HG03558 (cell line): ENCODE results near the gene SOCS3.
"Not testable (repeated sequence)": the region's sequence is repeated elsewhere in the genome, so short reads cannot be mapped to it uniquely, and the experiment has no call there.

Source experiments
- ATAC-seq: cut with Tn5 transposase; IDR thresholded peaks from one replicate; pipeline ENCODE4 v1.9.1; 2021; ENCODE audit warnings: moderate number of reproducible peaks; ENCODE audit not compliant: unreplicated experiment; ENCODE audit errors: extremely low read depth

The SOCS3 gene

DNA sequence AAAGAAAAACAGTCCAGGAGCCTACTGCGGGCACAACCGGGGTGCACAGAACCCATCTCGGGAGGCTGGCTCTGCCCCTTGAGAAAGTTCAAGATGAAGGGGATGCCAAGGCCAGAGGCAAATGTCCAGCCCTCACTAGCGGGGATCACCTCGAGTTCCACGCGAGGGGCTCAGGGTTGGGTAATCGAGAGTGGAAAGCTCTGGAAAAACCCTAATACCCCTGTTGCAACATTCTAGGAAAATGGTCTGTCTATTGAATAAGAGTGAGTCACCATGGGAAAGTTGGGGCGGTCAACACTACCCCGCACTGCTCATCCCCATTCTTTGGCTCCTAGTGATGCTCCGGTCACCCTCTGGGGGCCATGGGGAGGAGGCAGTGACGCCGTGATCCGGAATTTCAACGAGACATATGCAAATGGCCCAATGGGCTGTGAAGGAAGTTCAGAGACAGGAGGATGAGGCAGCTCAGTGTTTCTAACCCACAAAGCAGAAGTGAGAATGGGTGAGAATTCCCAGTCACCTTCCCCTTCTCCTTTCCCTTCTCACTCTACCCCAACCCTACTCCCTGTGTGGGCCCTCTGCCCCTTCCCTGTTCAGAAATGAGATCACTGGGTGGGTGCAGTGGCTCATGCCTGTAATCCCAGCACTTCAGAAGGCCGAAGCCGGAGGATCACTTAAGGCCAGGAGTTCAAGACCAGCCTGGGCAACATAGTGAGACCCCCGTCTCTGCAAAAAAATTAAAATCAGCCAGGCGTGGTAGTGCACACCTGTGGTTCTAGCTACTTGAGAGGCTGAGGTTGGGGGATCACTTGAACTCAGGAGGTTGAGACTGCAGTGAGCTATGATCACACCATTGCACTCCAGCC, 22.4 kb downstream of the SOCS3 start:
- ATAC-seq = peak; percentile 43

DNA sequence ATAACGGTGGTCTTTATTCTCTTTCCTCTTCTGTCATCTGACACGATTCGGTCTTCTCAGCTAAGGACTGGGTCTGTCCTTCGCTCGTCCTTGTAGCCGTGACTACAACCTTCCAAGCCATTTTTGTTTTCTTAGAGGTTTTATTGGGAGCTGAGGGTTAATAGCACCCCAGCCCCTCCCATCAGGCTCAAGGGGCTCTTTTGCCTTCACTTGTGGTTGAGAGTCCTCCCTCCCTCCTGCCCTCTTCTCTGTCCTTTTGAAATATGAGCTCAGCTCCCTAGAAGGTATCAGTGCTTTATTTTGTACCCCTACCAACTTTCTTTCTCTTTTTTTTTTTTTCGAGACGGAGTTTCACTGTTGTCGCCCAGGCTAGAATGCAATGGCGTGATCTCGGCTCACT, 24.7 kb downstream of the SOCS3 start:
- no peak for ATAC-seq

DNA sequence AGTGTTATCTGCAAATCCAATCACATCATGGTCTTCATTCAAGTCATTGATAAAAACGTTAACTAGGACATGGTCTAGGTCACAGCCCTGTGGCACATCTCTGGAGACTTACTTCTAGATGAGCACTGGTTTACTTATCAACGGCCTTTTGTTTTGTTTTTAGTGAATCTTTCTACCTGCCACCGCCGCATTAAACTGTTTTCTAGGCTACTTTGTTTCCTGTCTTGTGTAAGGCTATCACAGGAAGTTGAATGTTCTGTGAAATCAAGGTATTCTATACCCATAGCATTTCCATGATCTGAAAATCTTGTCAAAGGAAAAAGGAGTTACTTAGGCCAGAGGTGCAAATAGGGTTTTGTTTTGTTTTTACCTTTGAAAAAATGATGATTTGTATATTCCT, 26.9 kb downstream of the SOCS3 start:
- ATAC-seq = no peak

DNA sequence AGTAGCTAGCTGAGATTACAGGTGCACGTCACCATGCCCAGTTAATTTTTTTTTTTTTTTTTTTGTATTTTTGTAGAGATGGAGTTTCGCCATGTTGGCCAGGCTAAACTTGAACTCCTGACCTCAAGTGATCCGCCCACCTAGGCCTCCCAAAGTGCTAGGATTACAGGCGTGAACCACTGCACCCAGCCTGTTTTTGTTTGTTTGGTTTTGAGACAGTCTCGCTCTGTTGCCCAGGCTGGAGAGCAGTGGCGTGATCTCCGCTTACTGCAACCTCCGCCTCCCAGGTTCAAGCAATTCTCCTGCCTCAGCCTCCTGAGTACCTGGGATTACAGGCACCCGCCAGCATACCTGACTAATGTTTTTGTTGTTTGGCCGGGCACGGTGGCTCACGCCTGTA, 28.5 kb downstream of the SOCS3 start:
- ATAC-seq = not testable (repeated sequence)

DNA sequence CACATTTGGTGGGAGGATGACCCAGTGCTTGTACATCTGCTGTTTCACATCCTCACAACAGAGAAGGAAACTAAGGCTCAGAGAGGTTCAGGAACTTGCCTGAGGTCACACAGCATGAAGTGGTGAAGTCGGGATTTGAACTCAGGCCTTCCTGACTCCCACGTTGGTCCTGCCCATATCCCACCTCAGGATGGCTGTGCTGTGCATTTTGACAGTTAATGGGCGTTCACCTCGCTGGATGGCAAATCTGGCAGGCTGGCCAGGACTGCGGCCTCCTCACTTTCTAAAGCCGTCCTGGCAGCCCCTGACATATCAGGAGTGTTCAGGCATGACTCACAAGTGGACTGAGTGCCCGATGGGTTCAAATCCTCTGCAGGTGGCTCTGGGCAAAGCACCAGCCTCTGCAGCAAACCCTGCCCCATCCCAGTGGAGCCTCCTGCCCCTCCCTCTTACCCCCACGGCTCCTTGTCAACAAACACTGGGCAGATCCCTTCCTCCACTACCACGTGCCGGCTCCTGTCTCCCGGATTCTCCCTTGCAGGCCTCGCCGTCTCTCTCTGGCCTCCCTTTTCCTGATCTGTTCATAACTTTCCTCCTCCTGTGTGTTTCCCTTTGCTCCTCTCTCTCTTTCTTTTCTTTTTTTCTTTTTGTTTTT, 29.2 kb downstream of the SOCS3 start:
- ATAC-seq = no peak

DNA sequence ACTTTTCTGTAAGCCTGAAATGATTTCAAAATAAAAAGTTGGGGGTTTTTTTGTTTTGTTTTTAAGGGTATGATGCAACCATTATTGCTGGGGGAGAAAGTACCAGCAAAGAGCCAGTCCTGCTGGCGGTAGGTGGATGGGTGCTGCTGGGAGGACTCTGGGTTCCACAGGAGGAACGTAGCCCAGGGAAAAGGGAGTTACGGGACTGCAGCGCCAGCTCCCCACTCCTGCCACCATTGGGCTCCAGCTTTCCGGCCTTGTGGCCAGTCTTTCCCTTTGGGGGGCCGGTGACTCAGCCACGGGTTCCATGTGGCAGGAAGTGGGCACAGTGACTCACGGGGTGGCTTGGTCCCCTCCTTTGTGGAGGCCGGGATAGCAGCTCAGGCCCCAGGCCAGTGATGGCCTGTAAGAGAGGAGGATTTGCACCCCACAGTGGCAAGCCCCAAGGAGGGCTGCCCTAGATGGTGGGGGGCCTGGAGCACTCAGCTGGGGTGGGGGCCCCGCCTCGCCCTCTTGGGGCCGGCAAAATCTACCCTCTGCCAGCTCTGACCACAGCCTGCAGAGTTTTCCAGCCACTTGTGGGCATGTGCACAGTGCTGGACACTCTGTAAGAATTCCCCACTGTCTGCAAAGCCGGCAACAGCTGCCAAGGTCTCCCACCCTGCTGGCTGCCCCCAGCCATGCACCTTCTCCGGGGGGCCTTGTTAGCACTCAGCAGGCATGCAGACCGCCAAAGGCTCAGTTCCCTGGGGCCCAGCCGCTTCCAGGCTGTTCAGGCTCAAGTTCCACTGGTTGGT, 30.4 kb downstream of the SOCS3 start:
- ATAC-seq = no peak

DNA sequence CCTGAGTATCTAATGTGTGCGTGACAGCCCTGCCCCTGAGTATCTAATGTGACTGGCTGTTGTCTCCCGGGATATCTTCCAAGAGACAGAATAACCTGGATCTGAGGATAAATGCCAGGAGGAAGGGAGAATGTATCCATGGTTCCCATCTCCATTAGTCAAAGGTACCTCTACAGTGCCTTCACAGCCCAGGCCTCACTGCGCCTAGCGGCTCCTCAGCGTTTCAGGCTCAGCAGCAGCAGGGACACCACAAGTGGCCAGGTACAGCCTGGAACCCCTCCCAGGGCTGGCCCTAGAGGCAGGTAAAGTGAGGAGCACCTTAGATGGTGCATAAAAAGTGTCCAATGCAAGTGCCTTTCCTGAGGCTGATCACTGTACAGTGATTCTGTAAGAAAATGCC, 32.0 kb downstream of the SOCS3 start:
- ATAC-seq = no peak

DNA sequence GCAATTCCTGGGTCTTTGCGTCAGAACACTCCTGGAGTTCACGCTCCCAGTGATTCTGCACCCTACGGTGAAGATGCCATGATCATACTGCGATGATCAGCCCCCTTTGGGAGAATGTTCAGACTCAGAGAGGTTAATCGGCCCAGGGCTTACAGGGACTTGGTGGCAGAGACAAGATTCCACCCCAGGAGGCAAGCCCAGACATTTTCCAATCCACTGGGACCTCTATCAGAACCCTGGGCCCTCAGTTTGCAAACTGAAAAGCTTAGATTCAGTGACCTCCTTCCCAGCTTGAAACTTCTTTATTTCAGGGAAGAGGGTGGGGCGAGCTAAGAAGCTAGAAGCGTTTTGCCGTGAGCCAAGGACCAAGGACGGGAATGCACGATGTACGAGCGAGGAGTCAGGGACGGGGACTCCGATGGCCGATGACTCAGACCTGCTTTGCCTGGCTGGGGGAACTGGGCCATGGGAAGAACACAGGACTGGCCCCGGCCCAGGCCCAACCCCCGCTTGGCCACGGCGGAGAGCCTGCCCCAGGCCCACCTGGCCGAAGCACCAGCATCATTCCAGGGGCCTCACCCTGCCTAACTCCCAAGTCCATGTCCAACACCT, 34.7 kb downstream of the SOCS3 start:
- no peak for ATAC-seq

DNA sequence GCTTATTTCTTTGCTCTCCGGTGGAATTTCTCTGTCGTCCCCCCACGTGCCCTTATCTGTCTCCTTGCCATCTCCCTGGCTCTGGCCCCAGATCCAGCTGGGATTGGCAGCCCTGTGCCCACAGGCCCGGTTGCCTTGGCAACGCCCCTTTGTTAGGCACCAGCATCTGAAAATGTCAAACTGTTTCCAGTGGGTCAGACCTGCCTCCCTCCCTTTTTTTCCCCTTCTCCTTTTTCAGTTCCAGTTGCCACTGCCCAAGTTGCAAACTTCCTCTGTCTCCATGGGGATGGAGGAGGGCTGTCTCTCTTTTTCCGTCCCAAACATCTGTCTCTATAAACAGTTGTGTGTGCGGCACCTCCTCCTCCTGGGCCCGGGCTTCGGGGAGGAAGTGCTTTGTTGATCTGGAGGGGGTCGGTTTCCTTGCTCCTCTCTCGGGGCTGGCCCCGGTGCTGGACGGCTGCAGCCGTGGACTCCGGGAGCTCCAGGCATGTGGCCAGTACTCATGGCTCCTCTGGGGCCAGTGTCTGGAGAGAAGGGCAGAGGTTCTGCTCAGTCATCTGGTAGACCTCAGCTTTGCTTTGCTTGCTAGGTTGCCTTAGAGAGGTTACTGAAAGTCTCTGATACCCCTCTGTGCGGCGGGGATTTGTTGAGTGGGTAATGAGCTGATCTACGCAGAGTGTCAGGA, 35.3 kb downstream of the SOCS3 start:
- no peak for ATAC-seq

DNA sequence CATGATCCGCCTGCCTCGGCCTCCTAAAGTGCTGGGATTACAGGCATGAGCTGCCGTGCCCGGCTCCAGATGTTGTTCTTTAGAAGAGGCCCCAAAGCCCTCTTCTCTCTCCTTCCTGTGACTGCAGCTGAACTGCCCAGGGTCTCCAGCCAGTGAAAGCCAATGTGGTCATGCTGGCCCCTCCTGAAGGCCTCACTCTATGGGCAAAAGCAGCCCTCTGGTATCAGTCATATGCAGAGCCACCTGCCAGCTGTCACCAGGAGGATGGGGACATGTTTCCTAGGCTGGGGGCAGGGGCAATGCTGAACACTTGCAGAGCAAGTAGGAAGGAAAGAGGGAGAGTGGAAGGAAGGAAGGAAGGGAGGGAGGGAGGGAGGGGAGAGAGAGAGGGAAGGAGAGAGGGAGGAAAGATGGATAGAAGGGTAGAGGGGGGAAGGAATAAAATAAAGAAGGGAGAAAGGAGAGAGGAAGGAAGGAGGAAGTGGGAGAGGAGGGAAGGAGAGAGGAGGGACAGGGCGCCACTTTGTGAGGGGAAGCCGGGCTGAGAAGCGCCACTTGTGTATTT, 36.0 kb downstream of the SOCS3 start:
- no peak for ATAC-seq

DNA sequence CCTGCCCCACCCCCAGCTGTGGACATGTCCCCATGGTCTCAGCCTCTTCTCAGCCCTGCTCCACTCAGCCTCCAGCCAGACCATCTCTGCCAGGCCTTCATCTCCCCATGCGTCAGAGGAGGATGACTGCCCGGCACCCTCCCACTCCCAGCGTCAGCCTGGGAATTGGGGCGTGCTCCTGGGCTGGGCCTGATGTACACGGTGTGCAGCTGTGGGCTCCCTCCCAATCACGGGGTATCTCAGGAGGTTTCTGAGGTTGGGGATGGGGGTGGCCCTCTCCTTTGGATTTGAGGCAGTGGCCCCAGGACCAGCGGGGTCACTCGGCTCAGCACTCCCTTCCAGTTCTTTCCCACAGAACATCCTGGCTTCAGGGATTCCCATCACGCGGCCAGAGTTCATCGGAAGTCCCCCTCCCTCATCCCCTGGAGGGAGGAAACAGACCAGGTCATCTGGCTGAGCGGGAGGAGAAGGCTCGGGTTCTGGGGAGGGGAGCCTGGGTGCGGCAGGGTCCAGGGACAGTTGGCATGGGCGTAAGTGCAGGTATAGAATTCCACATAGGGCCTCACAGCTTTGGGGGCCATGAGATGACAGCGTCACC, 36.9 kb downstream of the SOCS3 start:
- ATAC-seq = no peak

DNA sequence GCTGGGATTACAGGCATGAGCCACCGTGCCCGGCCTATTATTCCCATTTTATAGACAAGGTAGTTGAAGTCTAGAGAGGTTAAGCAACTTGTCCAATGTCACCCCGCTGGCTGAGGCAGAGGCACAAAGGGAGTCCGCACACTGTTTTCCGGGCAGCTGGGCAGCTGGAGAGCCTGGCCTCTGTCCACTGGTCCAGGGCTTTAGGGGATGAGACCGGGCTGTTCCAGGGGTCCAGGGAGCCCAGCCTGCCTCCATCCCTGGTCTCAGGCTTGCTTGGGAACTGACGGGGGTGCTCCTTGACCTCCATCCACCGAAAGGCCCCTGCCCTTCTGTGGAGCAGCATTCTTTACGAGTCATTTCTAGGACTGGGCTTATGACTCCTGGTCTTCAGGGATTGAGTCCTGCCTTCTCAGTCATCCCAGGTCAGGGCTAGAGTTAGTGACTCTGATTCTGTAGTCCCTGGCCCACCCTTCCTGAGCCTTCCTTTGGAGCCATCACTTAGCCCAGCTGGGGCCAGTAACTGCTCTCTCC, 37.5 kb downstream of the SOCS3 start:
- no peak for ATAC-seq

DNA sequence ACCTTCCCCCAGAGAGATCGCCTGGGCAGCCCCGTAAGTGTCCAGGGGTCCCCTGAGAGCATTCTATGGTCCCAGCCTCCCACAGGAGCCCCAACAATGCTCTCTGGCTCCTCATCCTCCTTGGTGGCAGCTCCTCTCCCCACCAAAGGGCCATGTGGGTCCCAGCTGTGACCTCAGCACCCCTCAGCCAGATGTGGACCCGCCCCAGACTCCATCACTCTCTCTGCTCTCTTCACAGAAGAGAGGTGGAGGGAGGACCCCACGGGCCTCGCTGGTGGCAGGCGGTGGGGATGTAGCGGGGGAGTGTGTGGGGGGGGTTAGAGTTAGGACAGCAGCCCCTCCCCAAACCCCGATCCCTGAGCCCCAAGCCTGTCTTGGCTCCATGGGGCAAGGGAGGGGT, 41.0 kb downstream of the SOCS3 start:
- ATAC-seq = no peak

DNA sequence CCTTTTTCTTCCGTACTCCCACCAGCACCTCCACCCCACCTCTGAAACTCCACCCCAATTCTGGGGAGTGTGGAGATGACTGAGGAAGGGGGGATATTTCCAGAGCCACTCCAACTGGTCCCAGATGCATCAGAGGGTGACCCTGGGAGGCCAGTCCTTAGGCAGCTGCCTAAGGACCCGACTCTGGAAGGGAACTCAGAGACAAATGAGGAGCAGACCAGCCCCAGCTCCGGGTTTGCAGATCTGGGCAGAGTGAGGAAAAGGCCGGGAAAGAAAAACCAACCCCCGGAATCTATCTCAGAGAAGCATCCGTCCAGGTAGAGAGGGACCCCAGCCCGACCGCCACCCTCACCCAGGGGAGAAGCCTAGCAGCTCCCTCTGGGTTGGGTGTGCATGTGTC, 41.5 kb downstream of the SOCS3 start:
- no peak for ATAC-seq

DNA sequence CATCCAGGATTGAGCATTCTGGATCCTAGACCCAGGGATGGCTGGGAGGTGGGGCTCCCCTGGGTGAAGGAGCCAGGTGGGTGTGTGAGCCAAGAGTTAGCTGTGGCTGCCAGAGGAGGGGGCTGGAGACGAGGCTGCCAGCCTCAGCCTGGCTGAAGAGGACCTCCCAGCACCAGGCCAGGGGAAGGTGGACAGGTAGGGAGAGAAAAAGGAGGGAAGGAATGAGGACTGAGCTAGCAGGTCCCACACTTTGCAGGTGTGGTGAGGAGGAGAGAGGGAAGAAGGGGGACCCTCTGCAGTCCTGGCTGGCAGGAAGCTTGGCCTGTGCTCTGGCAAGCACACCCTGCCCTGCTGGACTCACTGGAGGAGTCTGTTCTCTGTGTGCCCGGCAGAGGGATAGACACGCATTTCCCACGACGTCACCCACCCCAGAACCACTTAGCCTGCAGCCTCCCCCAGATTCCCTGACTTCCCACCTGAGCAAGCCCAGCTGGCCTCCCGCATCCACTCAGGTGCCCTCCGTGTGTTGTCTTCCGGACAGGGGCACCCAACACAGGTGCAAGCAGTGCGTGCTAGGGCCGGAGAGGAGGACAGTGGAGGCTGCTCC, 42.0 kb downstream of the SOCS3 start:
- ATAC-seq = no peak

DNA sequence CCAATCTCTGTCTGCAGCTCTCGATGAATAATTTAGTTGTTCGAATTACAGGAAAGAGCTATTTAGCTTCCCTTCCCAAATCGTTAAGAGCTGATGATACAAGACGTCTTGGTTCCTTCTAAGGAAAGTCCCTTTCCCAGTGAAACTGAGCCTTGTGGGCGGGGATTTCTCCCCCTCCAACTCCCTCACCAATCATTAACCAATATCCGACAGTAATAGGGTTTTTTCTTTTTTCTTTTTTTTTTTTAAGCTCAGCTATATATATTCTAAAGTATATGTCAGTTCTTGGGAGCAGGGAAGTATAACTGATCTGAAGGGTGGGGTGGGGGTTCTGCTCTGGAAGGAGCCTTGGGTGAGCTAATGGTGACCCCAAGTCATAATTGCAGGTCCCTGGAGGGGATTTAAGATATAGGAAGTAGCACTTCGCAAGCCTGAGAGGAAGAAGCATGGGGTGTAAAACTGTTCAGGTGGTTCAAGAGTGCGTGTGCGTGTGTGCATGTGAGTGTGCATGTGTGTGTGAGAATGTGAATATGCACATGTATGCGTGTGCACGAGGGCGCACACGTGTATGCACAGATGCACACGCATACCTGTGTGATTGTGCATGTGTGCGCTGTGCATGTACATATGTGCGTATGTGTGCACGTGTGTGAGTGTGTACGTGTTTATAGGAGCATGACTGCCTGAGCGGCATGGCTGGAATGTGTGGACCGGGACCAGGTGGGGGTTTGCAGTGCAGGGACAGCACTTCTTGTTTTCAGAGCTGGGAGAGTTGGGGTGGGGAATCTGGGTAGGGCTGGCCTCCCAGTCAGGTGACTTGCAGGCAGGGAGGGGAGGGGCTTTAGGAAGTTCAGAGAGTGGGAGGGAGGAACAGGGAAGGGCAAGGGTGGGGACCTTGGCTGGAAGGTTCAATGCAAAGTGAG, 42.7 kb downstream of the SOCS3 start:
- ATAC-seq = no peak

DNA sequence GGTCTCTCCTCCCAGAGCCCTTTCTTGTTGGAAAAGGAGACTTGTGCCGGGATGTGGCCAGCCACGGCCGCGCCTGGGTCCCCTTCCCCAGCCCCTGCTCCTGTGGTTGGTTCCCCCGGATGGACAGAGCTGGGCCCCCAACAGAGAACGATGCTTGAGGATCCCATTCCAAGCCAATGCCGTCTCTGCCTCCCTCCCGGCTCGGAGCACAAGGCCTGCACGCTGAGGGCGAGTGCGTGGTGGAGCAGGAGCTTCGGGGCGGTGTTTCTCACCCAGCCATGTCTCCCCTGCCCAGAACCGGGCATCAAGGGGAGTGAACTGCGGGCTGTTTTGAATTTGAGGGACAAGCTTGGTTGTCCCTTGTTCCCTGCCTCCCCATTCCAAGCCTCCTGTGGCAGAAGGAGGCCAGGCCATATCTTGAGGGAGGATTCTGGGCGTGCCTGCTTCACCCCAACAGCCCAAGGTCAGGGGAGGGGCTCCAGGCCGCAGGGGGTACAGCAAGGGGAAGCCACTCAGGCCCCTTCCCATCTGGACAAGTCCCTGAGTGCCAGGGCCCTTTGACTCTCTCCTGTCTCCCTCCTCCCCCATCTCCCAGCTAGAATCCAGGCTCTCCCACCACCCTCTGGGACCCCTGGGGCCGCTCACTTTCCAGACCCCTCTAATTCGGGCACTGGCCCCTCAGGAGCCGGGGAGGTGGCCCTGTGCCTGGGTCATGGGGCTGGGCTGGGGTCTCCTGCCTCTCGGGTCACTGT, 43.6 kb downstream of the SOCS3 start:
- ATAC-seq = no peak
